IMR-90 (cell line): ENCODE data around the gene FFAR2. TPM values are rescaled to one million over a fixed set of nuclear protein-coding genes. Genes with fewer than 3 reads are reported as not detected.

Source experiments
- ATAC-seq: fragments of 200-7000 bp; cut with Tn5 transposase; 2 replicates; pipeline ENCODE4 v1.9.1; 2020; ENCODE audit warnings: low read depth, mild to moderate bottlenecking, moderate library complexity
- BruUV-seq: library from RNA; stranded (reverse); fragments of 400-500 nt; replicated peaks from 2 replicates; lab custom pipeline; 2021; lab: Mats Ljungman, UMichigan
- CTCF ChIA-PET: fragments of 300-600 bp; formaldehyde crosslinking; extraction: SDS; loops from one replicate; lab custom pipeline; 2021; ENCODE audit warnings: antibody characterized with exemption; lab: Yijun Ruan, JAX
- POLR2A ChIA-PET: fragments of 300-600 bp; sonication (Branson Sonifier 250); formaldehyde crosslinking; loops from one replicate; lab custom pipeline; 2022; ENCODE audit warnings: antibody characterized with exemption; ENCODE audit not compliant: unreplicated experiment; lab: Charles Lee
- DNase-seq: peaks from one replicate; pipeline ENCODE4 v3.0.0; 2013
- H2AFZ ChIP-seq: replicated peaks from 2 replicates; pipeline ENCODE3; 2013; ENCODE audit warnings: low read length, mild to moderate bottlenecking; ENCODE audit not compliant: poor library complexity
- H2AK5ac ChIP-seq: 2 replicates; pipeline ENCODE4 v1.6.1; 2013; ENCODE audit warnings: low read depth, low read length, inconsistent platforms
- H2AK9ac ChIP-seq: replicated peaks from 2 replicates; pipeline ENCODE3; 2013; ENCODE audit warnings: mild to moderate bottlenecking, low read depth, low read length, moderate library complexity; ENCODE audit not compliant: poor library complexity
- H2BK120ac ChIP-seq: 2 replicates; pipeline ENCODE4 v1.6.1; 2013; ENCODE audit warnings: low read depth, low read length, inconsistent platforms
- H2BK15ac ChIP-seq: 3 replicates; pipeline ENCODE4 v1.6.1; 2013; ENCODE audit warnings: low read depth, low read length, inconsistent platforms
- H2BK20ac ChIP-seq: 2 replicates; pipeline ENCODE4 v1.6.1; 2013; ENCODE audit warnings: low read depth, mild to moderate bottlenecking, inconsistent platforms, low read length, moderate library complexity
- H2BK5ac ChIP-seq: 2 replicates; pipeline ENCODE4 v1.6.1; 2013; ENCODE audit warnings: mild to moderate bottlenecking, low read depth, low read length, inconsistent platforms; ENCODE audit not compliant: poor library complexity, severe bottlenecking
- H3K14ac ChIP-seq: replicated peaks from 2 replicates; pipeline ENCODE4 v1.6.1; 2013; ENCODE audit warnings: low read depth, low read length, inconsistent platforms
- H3K18ac ChIP-seq: 2 replicates; pipeline ENCODE4 v1.6.1; 2013; ENCODE audit warnings: low read depth, low read length, control low read depth
- H3K23ac ChIP-seq: 2 replicates; pipeline ENCODE4 v1.6.1; 2013; ENCODE audit warnings: low read depth, low read length, inconsistent platforms
- H3K27ac ChIP-seq: 2 replicates; pipeline ENCODE4 v1.5.1; 2013; ENCODE audit warnings: mild to moderate bottlenecking, control low read depth, low read length; ENCODE audit not compliant: insufficient read depth
- H3K27me3 ChIP-seq: 2 replicates; pipeline ENCODE4 v1.6.1; 2013; ENCODE audit warnings: low read length; ENCODE audit not compliant: control insufficient read depth, insufficient read depth
- H3K36me3 ChIP-seq: 2 replicates; pipeline ENCODE4 v1.6.1; 2013; ENCODE audit warnings: low read length, mixed read lengths; ENCODE audit not compliant: control insufficient read depth, insufficient read depth
- H3K4ac ChIP-seq: 2 replicates; pipeline ENCODE4 v1.6.1; 2013; ENCODE audit warnings: low read depth, low read length, inconsistent platforms
- H3K4me1 ChIP-seq: 2 replicates; pipeline ENCODE4 v1.6.1; 2013; ENCODE audit warnings: low read length, mixed read lengths; ENCODE audit not compliant: control insufficient read depth, insufficient read depth
- H3K4me2 ChIP-seq: 2 replicates; pipeline ENCODE4 v1.6.1; 2013; ENCODE audit warnings: low read depth, mild to moderate bottlenecking, control low read depth, low read length, moderate library complexity
- H3K4me3 ChIP-seq: 2 replicates; pipeline ENCODE4 v1.5.1; 2013; ENCODE audit warnings: low read depth, mild to moderate bottlenecking, control low read depth, low read length, moderate library complexity; ENCODE audit not compliant: insufficient read depth
- H3K56ac ChIP-seq: 2 replicates; pipeline ENCODE4 v1.6.1; 2013; ENCODE audit warnings: low read length, inconsistent platforms; ENCODE audit not compliant: insufficient read depth; ENCODE audit errors: extremely low read depth
- H3K79me1 ChIP-seq, 2 experiments: 2 replicates each; pipeline ENCODE4 v1.6.1; 2013; ENCODE audit warnings: low read length in 2 of 2, inconsistent platforms in 1 of 2, low read depth in 1 of 2
- H3K9ac ChIP-seq: 2 replicates; pipeline ENCODE4 v1.6.1; 2013; ENCODE audit warnings: low read depth, low read length, control low read depth
- H3K9me1 ChIP-seq: 2 replicates; pipeline ENCODE4 v1.6.1; 2013; ENCODE audit warnings: low read length, inconsistent platforms; ENCODE audit not compliant: insufficient read depth
- H3K9me3 ChIP-seq: 2 replicates; pipeline ENCODE4 v1.6.1; 2013; ENCODE audit warnings: low read length; ENCODE audit not compliant: control insufficient read depth, insufficient read depth
- H4K20me1 ChIP-seq: 2 replicates; pipeline ENCODE4 v1.6.1; 2013; ENCODE audit warnings: low read length, inconsistent platforms; ENCODE audit not compliant: insufficient read depth
- H4K5ac ChIP-seq: 2 replicates; pipeline ENCODE4 v1.6.1; 2013; ENCODE audit warnings: mild to moderate bottlenecking, low read depth, low read length, control low read depth
- H4K8ac ChIP-seq, 2 experiments: 2 replicates each; pipeline ENCODE4 v1.6.1; 2013; ENCODE audit warnings: low read depth in 2 of 2, low read length in 2 of 2, control low read depth in 1 of 2, inconsistent platforms in 1 of 2
- H4K91ac ChIP-seq: 2 replicates; pipeline ENCODE4 v1.6.1; 2013; ENCODE audit warnings: low read depth, low read length, inconsistent platforms; ENCODE audit not compliant: insufficient read depth
- BHLHE40 ChIP-seq: fragments of 150-350 bp; IDR thresholded peaks from 2 replicates; pipeline ENCODE4 v1.6.1; 2016; ENCODE audit warnings: mild to moderate bottlenecking, low read depth, low read length
- CEBPB ChIP-seq: IDR thresholded peaks from 2 replicates; pipeline ENCODE4 v1.6.1; 2012; ENCODE audit warnings: low read depth, low read length, improper control_type of control experiment
- CHD1 ChIP-seq: IDR thresholded peaks from 2 replicates; pipeline ENCODE4 v1.6.1; 2012; ENCODE audit warnings: low read depth, low read length, improper control_type of control experiment
- CTCF ChIP-seq: conservative IDR thresholded peaks from 2 replicates; pipeline ENCODE4 v1.5.1; 2012; ENCODE audit warnings: mild to moderate bottlenecking, low read depth, low read length, improper control_type of control experiment
- ELK1 ChIP-seq: fragments of 150-350 bp; IDR thresholded peaks from 2 replicates; pipeline ENCODE4 v1.6.1; 2016; ENCODE audit warnings: low read depth, mild to moderate bottlenecking, low read length, moderate library complexity, borderline replicate concordance
- FOS ChIP-seq: fragments of 150-350 bp; IDR thresholded peaks from 2 replicates; pipeline ENCODE4 v1.6.1; 2016; ENCODE audit warnings: low read depth, low read length
- MAFK ChIP-seq: IDR thresholded peaks from 2 replicates; pipeline ENCODE4 v1.6.1; 2012; ENCODE audit warnings: low read depth, low read length, improper control_type of control experiment
- MAZ ChIP-seq: IDR thresholded peaks from 2 replicates; pipeline ENCODE4 v1.6.1; 2012; ENCODE audit warnings: low read depth, mild to moderate bottlenecking, low read length, improper control_type of control experiment, moderate library complexity, borderline replicate concordance
- MXI1 ChIP-seq: IDR thresholded peaks from 2 replicates; pipeline ENCODE4 v1.6.1; 2012; ENCODE audit warnings: low read depth, mild to moderate bottlenecking, low read length, moderate library complexity, borderline replicate concordance
- NFE2L2 ChIP-seq: fragments of 150-350 bp; IDR thresholded peaks from 2 replicates; pipeline ENCODE4 v1.6.1; 2016; ENCODE audit warnings: low read depth, mild to moderate bottlenecking, low read length
- POLR2A ChIP-seq: IDR thresholded peaks from 2 replicates; pipeline ENCODE4 v1.6.1; 2012; ENCODE audit warnings: mild to moderate bottlenecking, low read depth, low read length
- RAD21 ChIP-seq: IDR thresholded peaks from 2 replicates; pipeline ENCODE4 v1.6.1; 2012; ENCODE audit warnings: low read length, improper control_type of control experiment
- RCOR1 ChIP-seq: IDR thresholded peaks from 2 replicates; pipeline ENCODE4 v1.6.1; 2012; ENCODE audit warnings: mild to moderate bottlenecking, low read length, improper control_type of control experiment; ENCODE audit not compliant: insufficient replicate concordance
- RFX5 ChIP-seq: IDR thresholded peaks from 2 replicates; pipeline ENCODE4 v1.8.0; 2012; ENCODE audit warnings: low read depth, mild to moderate bottlenecking, low read length, moderate library complexity
- SMC3 ChIP-seq: fragments of 150-350 bp; IDR thresholded peaks from 2 replicates; pipeline ENCODE4 v1.6.1; 2016; ENCODE audit warnings: low read depth, mild to moderate bottlenecking, antibody characterized with exemption, low read length, moderate library complexity
- USF2 ChIP-seq: fragments of 150-350 bp; IDR thresholded peaks from 2 replicates; pipeline ENCODE4 v1.6.1; 2017; ENCODE audit warnings: mild to moderate bottlenecking, antibody characterized with exemption, low read length, low read depth
- WGBS, 2 experiments: methylation state at CpG; one replicate each; pipeline versions ENCODE4 v1.1.5 to v1.1.7; 2013; ENCODE audit warnings: missing lambda C conversion rate in 2 of 2; ENCODE audit not compliant: insufficient read length in 1 of 2; ENCODE audit errors: extremely low coverage in 2 of 2; 5-methylcytosine and 5-hydroxymethylcytosine counted together
- dilution Hi-C: fragments of 300-500 bp; cut with HindIII; formaldehyde crosslinking; loops from one replicate; pipeline ENCODE4 v1.14.3; 2018; ENCODE audit warnings: low sequenced_read_pairs; ENCODE audit not compliant: unreplicated experiment
- in situ Hi-C: fragments of 300-500 bp; cut with MboI; formaldehyde crosslinking; loops from 3 replicates; pipeline ENCODE4 v1.14.3; 2019; ENCODE audit warnings: low sequenced_read_pairs, inconsistent platforms, mixed read lengths
- intact Hi-C: fragments of 100-400 bp; cut with micrococcal nuclease; formaldehyde crosslinking; loops from 2 replicates; pipeline ENCODE4 v1.10.0; 2022
- polyA plus RNA-seq, 3 experiments: library from polyadenylated mRNA; depleted of rRNA; stranded (reverse); fragments of >200 nt; gene quantifications; 2 replicates each; pipeline ENCODE4 v1.2.3, GENCODE V29; 2012; ENCODE audit warnings: low replicate concordance in 1 of 3
- total RNA-seq: library from RNA; depleted of rRNA; stranded (reverse); fragments of >200 nt; gene quantifications from 2 replicates; pipeline ENCODE4 v1.2.3, GENCODE V29; 2012

FFAR2 gene
- total and polyA plus RNA-seq, 2 of the 4 experiments (the other 2 are of a cell fraction), result not detected

GRCh38 chr19:35400773-35401100, 47.3 kb upstream of the FFAR2 start:
- Histone ChIP-seq H2BK20ac (no peak overlapping the region), H4K91ac (no peak overlapping the region), H2BK120ac (no peak overlapping the region), H4K5ac (no peak overlapping the region), H3K4me3 (no peak overlapping the region), H3K9me3 (no peaks in the 10 kb centered on the region), H3K4me2 (no peak overlapping the region), H3K36me3 (no peaks in the 10 kb centered on the region), H3K14ac (no peak overlapping the region), H3K27me3 (peaks cover 1% of the 10 kb centered on the region; the same call in 1 of the 2 replicates), H3K4ac (no peak overlapping the region), H3K4me1 (no peaks in the 10 kb centered on the region), H3K9ac (no peak overlapping the region), H3K23ac (no peak overlapping the region), H2BK15ac (no peak overlapping the region), H3K18ac (no peak overlapping the region), H3K79me1 (no peaks in the 10 kb centered on the region), H4K8ac (no peak overlapping the region), H2AFZ (no peak overlapping the region), H4K20me1 (no peaks in the 10 kb centered on the region), H3K56ac (no peak overlapping the region), H2AK9ac (no peak overlapping the region), H2AK5ac (no peak overlapping the region), H3K27ac (no peak overlapping the region), H2BK5ac (no peak overlapping the region), H3K9me1 (no peaks in the 10 kb centered on the region)
- ChIA-PET CTCF (no interaction called here), POLR2A (no interaction called here)
- DNase-seq, result no peak
- dilution Hi-C loops, result no loop called here
- in situ Hi-C loops, result no loop called here
- WGBS, 2 experiments, result 95% methylated on average over 4 of the region's 7 CpGs; no CpG with 5 or more reads in 1 of the 2 experiments
- no peak for TF ChIP-seq NFE2L2
- no peak for TF ChIP-seq POLR2A
- no peak for TF ChIP-seq CEBPB
- TF ChIP-seq BHLHE40, result no peak
- no peak for TF ChIP-seq RFX5
- no peak for TF ChIP-seq RAD21
- TF ChIP-seq SMC3, result no peak
- no peak for TF ChIP-seq FOS
- TF ChIP-seq MAFK, result no peak
- no peak for TF ChIP-seq CHD1
- TF ChIP-seq CTCF, result no peak
- no peak for TF ChIP-seq RCOR1
- no peak for TF ChIP-seq MXI1
- TF ChIP-seq USF2, result no peak
- no peak for TF ChIP-seq MAZ
- no peak for TF ChIP-seq ELK1
- no peak for ATAC-seq
- intact Hi-C loops, result no loop called here
- BruUV-seq, result no TSS peak
